GM18519 (cell line): ENCODE results near the gene IRF9.

Experiments
- ATAC-seq: cut with Tn5 transposase; IDR thresholded peaks from one replicate; pipeline ENCODE4 v1.9.1; 2021; ENCODE audit warnings: mild to moderate bottlenecking, moderate library complexity; ENCODE audit not compliant: unreplicated experiment, low FRiP score

IRF9 gene

DNA sequence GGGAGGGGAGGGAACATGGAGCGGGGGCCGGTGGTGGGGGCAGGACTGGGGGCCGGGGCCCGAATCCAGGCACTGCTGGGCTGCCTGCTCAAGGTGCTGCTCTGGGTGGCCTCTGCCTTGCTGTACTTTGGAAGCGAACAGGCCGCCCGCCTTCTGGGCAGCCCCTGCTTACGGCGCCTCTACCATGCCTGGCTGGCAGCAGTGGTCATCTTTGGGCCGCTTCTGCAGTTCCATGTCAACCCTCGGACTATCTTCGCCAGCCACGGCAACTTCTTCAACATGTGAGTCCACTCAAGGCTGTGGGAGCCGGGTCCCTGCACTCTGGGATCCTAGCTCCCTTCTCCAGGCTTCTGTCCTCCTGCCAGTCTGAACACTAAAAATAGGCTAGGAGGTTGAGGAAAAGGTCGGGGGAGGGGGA lies 29.5 kb upstream of the IRF9 start:
- ATAC-seq, result no peak

DNA sequence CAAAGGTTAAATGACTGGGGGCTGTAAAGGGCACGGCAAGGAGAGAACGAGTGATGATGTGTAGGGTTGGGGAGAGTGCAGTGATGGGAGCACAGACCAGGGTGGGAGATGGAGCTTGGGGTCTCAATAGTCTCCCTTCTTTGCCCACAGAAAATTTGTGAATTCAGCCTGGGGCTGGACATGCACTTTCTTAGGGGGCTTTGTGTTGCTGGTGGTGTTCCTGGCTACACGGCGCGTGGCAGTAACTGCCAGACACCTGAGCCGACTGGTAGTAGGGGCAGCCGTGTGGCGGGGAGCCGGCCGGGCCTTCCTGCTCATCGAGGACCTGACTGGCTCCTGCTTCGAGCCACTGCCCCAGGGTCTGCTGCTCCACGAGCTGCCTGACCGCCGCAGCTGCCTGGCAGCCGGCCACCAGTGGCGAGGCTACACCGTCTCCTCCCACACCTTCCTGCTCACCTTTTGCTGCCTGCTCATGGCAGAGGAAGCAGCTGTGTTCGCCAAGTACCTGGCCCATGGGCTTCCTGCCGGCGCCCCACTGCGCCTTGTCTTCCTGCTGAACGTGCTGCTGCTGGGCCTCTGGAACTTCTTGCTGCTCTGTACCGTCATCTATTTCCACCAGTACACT lies 28.9 kb upstream of the IRF9 start:
- no peak for ATAC-seq

DNA sequence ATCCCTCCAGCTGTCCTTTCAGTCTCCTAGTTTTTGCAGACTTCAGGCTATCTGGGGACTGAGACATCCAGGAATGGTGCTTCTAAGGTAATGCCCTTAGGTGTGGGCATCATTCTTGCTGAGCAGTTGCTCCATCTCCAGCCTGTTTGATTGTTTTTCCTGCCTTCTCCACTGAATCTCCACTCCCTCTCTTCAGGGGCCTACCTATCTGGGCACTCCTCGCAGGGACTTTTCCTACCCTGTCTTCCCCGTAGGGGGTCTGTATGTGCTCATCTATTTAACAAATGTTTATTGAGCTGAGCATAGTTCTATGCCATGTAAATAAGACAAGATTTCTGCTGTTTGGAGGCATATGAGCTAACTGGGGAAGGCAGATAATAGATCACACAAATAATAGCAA lies 28.1 kb upstream of the IRF9 start:
- ATAC-seq, result no peak

DNA sequence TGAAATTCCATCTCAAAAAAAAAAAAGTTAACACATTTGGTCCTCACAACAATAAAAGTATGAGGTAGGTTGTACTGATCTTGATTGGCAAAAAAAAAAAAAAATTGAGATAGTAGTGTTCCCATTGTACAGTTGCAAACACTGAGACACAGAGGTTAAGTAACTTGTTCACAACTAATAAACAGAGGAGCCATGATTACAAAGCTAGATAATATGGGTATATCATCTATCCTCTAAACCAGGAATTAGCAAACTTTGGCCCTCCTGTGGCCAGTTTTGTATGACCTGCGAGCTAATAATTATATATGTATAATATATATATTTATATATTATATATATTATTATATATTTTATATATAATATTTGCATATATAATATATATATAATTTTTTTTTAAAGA lies 27.3 kb upstream of the IRF9 start:
- no peak for ATAC-seq

DNA sequence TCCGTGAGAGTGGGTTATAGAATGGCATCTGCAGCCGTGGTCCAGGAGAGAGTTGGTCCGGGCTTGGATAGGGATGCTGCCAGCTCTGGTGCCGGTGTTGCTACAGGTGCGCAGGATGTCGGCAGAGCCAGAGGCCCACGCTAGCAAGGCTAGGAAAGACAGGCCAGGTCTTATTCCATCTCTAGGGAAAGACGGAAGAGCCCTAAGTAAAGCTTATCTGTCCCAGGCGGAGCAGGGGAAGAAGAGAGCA lies 25.6 kb upstream of the IRF9 start:
- ATAC-seq, result peak; percentile 6

DNA sequence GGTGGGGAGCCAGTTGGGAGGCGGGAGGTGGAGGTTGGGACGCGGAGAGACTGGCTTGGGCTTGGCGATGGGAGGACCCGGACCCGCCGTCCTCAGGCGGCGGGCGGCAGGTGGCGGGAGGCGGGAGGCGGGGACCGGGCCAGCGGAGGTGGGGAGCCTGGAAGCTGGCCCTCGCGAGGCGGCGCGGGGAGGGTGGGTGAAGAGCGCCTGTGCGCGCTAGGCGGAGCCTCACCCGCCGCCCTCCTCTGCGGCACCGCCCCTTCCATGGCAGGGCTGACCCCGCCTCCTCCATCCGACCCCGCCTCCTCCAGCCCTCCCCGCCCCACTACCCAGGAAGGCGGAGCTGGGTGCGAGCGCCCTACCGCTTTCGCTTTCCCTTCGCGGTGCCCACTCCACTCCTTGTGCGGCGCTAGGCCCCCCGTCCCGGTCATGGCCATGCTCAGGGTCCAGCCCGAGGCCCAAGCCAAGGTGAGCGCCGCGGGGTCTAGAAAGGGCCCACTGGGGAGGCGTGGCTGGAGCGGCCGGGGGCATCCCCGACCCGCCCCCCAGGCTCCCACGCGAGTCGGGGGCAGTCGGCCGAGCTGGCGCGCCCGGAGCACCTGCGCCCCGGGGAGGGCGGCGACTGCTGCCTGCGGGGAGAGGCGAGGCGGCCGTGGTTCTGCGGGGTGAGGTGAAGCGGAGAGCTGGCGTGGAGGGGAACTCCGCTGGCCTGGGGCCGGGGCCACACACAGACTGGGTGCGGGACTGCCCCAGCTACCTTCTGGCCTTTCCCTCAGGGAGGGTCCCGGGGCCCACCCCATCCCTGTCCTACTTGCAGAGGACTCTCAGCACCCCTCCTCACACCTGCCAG lies 25.0 kb upstream of the IRF9 start, which contains the start of gene PSME1:
Gene PSME1 (plus strand): TSS at position 361 of the 850 bp plus-strand sequence. CDS start 69 bp downstream, at position 430.
- peak; percentile 64 for ATAC-seq

DNA sequence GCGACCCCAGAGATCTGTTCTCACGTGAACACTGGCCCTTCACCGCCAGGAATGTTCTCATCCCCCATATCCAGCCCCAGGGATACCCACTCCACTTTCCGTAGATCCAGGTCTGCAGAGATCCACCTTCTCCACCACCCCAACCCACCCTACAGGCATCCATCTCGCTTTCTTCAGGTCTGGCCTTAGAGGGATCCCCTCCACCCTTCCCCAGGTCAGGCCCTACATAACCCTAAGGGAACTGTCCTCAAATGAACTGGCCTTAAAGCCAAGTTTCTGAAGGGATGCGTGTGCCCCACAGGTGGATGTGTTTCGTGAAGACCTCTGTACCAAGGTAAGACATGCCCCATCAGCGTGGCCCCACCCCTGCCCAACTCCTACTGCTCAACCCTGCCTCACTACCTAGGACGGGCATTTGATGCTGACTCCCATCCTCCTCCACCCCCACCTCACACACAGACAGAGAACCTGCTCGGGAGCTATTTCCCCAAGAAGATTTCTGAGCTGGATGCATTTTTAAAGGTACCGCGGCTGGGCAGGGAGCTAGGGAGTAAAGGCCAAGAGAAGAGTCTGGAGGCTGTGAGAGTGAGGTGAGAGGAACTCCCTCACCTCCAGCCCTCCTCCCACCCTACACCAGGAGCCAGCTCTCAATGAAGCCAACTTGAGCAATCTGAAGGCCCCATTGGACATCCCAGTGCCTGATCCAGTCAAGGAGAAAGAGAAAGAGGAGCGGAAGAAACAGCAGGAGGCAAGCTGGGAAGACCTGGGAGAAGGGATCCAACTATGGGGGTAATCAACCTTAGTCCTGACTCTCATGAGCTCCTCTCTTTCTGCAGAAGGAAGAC lies 24.2 kb upstream of the IRF9 start:
- ATAC-seq, result no peak

DNA sequence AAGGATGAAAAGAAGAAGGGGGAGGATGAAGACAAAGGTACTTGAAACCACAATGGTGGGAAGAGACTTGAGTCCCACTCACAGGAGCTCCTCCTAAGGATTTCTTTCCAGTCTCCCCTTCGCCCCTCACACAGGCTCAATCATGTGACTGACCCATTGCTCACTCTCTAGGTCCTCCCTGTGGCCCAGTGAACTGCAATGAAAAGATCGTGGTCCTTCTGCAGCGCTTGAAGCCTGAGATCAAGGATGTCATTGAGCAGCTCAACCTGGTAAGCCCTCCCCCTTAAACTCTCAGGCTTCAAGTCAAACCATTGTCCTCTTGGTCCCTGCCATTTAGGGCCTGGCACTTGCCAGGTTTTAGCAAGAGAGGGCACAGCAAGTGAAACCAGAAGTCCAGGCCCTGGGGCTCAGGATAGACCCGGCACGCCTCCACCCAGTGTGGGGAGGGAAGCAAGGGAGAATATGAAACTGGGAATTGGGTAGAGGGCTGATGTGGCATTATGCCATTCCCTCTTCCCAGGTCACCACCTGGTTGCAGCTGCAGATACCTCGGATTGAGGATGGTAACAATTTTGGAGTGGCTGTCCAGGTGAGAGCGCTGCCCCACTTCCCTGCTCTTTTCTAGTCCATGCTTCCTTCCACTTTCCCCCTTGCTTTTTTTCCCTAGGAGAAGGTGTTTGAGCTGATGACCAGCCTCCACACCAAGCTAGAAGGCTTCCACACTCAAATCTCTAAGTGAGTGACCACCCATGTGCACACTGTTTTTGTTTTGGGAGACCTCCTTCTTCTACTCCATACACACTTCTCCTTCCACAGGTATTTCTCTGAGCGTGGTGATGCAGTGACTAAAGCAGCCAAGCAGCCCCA lies 23.3 kb upstream of the IRF9 start:
- ATAC-seq, result no peak

DNA sequence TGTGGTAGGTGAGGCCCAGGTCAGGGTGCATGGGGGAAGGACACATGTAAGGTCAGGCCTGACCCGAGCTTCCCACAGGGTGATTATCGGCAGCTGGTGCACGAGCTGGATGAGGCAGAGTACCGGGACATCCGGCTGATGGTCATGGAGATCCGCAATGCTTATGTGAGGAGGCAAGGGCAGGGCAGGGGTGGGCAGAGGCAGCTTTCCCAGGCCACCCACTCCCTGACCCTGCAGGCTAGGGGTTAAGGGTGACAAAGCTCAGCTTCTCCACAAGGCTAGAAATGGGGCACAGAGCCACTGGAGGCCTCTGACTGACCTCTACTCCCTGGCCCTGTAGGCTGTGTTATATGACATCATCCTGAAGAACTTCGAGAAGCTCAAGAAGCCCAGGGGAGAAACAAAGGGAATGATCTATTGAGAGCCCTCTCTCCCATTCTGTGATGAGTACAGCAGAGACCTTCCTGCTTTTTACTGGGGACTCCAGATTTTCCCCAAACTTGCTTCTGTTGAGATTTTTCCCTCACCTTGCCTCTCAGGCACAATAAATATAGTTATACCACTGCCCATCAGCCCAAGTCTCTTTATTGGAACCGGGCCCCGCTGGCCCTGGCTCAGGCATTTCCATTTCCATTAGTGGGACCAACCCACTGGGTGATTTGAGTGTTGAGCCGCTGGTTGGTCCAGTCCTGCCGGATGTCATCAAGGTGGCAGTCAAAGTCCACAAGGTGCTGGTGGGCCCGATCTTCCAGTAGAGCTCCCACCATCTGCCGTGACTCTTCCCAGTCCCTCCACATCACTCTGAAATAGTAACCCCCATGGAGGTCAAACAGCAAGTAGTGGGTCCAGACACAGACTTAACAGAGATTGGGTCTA lies 22.4 kb upstream of the IRF9 start:
- ATAC-seq, result no peak

DNA sequence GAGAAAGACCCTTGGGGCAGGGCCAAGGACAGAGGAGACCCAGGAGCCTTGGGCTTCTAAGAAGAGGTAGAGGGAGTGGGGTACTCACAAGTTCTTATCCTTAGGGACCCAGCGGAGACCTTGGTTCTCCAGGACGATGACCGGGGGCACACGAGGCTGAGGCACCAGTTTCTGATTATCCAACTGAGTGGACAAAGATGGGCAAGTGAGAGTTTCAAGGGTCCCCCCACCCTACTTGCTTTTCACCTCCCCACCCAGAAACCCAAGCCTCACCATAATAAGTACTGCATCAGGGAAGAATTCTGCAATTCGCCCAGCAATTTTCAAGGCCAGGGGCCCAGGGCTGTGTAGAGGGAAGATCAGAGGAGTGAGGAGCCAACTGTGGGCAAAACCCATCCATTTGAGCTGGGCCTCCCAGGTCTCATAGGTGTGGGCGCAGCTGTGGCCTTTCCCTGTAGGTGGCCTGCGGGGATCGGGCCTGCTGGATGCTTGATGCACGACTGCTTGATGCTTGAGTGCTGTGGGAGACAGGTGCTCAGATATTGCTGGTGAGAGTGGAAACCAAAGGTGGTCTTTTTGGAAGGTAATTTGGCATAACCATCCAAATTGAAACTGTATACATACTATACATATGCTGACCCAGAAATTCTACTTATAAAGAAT lies 21.7 kb upstream of the IRF9 start:
- no peak for ATAC-seq

DNA sequence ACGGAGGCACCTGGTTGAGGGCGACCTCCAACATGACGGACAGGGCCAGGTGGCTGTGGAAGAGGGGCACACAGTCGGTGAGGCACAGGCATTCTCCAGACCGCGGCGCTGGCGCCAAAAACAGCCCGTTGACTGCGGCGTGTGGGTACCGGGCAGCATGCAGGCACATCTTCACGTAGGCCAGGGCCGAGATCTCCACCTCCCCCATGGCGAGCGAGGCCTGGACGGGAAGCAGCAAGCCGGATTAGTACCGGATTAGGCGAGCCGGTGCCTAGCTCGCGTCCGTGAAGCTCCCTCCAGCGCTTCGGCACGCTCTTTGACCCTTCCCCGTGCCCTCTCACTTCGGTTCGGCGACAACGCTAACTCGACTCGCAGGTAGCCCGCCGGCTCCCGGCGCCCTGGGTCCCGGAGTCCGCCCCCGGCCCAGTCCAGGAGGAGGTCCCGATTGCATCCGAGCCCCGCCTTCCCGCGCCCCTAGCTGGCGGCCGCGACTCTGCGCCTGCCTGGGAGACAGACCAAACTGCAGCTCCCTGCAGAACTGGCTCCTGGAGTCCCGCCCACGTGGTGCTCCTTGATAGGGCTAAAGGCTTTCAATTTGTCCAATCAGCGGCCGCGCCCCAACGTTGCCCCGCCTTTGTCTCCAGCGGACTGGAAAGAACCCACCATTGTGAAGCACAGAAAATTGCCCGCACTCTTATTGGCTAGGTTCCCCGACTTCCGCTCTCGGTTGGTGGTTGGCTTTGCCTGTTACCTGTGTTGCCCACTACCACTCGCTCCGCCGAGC lies 19.8 kb upstream of the IRF9 start, which contains the start of gene EMC9:
Gene EMC9 (minus strand): TSS at position 495 of the 784 bp plus-strand sequence. CDS start 287 bp downstream, at position 208.
- ATAC-seq, result peak; percentile 76

DNA sequence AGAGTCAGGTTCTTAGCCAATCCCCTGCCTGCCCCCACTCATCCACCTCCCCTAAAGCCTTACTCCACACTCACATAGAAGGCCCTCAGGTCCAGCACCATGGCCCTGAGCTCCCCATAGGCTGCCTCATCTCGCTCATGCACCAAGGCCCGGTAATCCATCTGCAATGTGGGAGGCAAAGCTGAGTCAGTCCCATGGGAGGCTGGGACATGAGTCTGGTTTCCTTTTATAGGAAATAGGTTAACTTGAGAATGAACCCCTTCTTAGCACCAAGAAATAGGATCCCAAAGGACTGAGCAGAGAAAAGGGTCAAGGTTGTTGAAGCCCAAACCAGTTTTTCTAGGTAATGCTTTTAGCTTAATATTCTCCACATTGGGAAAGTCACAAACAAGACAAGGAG lies 17.6 kb upstream of the IRF9 start:
- no peak for ATAC-seq

DNA sequence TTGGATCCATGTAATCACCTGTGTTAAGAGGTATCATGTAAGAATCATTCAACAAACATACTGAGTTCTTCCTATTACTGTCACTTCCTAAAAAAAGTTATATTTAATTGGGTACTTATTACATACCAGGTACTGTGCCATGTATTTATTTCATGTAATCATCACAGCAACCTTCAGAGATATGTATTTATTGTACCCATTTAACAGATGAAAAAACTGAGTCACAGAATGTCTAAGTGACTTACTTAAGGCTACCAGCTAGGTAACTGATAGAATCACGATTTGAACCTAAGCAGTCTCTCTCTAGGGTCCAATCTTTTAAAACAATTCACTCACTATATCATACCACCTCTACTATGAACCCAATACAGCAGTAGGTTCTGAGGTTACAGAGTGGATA lies 16.6 kb upstream of the IRF9 start:
- no peak for ATAC-seq

DNA sequence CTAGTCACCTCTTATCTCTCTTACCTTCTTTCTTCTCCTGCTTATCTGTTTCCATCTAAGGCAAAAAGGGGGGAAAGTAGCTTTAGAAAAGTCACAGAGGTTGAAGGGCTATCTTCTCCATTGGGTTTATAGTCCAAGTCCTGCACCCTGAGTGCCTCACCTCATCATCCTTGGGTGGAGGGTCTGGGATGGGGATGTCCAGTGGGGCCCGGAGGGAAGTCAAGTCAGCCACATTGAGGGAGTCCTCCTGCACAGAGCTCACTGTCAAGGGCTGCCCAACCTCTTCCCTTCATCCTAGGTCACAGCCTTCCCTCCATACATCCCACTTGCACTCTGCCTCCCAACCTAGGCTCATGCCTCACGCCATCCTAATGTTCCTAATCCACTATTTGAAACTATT lies 15.8 kb upstream of the IRF9 start:
- ATAC-seq, result no peak

DNA sequence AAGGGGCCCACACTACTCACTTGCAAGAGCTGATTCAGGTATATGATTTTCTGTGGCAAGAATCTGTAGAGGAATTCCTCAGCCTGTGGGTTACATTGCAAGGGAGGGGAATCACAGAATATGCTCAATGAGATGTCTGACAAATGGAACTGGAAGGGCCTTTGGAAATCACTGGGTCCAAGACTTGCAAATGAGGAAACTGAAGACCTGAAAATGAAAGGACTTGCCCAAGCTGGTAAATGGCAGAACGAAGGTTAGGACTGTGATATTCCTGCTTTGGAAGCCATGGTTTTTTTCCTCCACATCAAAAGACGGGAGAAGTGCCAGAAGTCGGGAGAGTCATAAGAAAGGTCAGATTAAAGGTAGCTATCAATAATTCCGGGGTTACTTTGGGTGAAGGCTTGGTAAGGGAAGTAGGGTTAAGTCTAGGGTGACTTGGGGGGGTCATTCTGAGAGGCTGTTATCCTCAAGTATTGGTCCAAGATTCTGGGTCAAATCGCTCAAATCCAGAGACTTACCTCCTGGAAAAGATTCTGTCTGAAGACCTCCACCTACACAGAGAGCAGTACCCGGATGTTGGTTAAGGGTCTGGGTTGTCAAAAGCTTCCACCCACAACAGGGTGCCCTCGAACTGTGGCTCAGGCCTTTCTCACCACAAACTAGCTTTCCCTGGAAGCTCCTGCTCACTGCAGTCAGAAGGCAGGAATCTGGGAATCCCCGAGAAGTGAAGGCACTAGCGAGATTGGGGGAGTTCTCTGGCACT lies 15.2 kb upstream of the IRF9 start:
- no peak for ATAC-seq

DNA sequence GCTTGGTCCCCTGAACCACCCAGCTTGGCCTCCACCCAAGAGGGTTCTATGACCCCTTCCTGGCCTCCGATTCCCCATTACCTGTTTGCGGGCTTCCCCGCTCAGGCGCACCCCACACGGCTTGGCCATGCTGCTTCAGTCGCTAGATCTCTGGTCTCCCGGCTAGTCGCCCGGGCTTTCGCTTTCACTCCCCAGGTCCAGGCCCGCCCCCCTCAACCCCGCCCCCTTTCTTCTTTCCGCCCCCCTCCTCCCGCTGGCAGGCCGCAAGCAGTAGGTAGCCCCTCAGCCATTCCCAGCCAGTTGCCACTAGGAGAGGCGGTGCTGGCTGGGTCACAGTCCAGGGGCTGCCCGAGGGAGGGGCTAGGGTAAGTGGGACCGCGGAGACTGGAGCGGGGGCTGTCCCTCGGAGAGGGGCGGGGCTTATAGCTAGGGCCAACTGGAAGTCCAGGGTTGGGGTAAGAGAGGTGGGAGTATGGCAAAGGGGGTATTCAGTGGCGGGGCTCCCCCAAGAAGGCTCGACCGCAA lies 14.6 kb upstream of the IRF9 start, which contains the start of gene PSME2:
Gene PSME2 (minus strand): TSS at position 158 of the 525 bp plus-strand sequence. CDS start 29 bp downstream, at position 129.
- peak; percentile 41 for ATAC-seq
